Measurements from ENCODE around the gene NFE2L2. TPM values are rescaled to one million over a fixed set of nuclear protein-coding genes. Genes with fewer than 3 reads are reported as not detected.

NFE2L2 gene
- 10 to 100 TPM; 67.7 to 73.3 TPM for total RNA-seq

GRCh38 chr2:177264693-177265587 is at the start of gene NFE2L2:
Gene NFE2L2 (minus strand): TSS chr2:177264727. CDS start chr2:177264576, 151 bp downstream.

GRCh38 chr2:177212106-177212890 is 52.2 kb downstream of the NFE2L2 start, which contains the start of gene HNRNPA3:
Gene HNRNPA3 (plus strand): TSS chr2:177212794. CDS start chr2:177212800, 6 bp downstream.

Small RNA genes within 50 kb of the gene (microRNA-seq; reads per million reads assigned to microRNA genes)
- gene MIR3128 (ENCODE audit: borderline microRNAs expressed, borderline replicate concordance) = not detected
- gene MIR6512 (ENCODE audit: borderline microRNAs expressed, borderline replicate concordance) = not detected

Other genes with a start within 250 kb of the NFE2L2 start
- 100 to 1,000 TPM; 268 TPM for gene HNRNPA3, start 51.9 kb downstream of the NFE2L2 start, total RNA-seq
- 10 to 100 TPM; 44.9 to 46.4 TPM for gene AGPS, start 128.0 kb upstream of the NFE2L2 start, total RNA-seq

Measured in activated naive CD4-positive, alpha-beta T cell treated with anti-CD3 and anti-CD28 coated beads, Interleukin-2, amount 10 ng/mL, durations not matched to agents 5 hours and 36 hours (primary cell).